Astrocyte of the hippocampus (primary cell): ENCODE results near the gene ARHGAP33.
A peak's percentile ranks its signal among the peaks of the same experiment; 100 is the strongest.

Source experiments
- DNase-seq: peaks from one replicate; pipeline ENCODE4 v3.0.0; 2011; ENCODE audit warnings: low read depth, low spot score

Gene ARHGAP33

GRCh38 chr19:35739275-35740107 is 35.9 kb upstream of the ARHGAP33 start:
- no peak for DNase-seq

GRCh38 chr19:35740108-35740422 is 35.3 kb upstream of the ARHGAP33 start:
- no peak for DNase-seq

GRCh38 chr19:35740423-35741202 is 34.8 kb upstream of the ARHGAP33 start:
- DNase-seq: peak; percentile 99

- DNase-seq: no peak
Measured at GRCh38 chr19:35741203-35741515, 34.2 kb upstream of the ARHGAP33 start.

- DNase-seq: no peak
Measured at GRCh38 chr19:35742121-35742724, 33.1 kb upstream of the ARHGAP33 start, which contains the start of gene IGFLR1. IGFLR1 (minus strand) TSS chr19:35742452; CDS start chr19:35741180, 1,272 bp downstream.

- no peak for DNase-seq
Measured at GRCh38 chr19:35743640-35744429, 31.5 kb upstream of the ARHGAP33 start.

GRCh38 chr19:35744430-35745327 is 30.7 kb upstream of the ARHGAP33 start:
- peak; percentile 98 for DNase-seq

- DNase-seq: peak; percentile 100
Measured at GRCh38 chr19:35745328-35746086, 29.9 kb upstream of the ARHGAP33 start, which contains the start of the genes PSENEN and U2AF1L4. PSENEN (plus strand) TSS chr19:35745651; CDS start chr19:35745931, 280 bp downstream. U2AF1L4 (minus strand) TSS chr19:35745418; CDS start chr19:35745391, 27 bp downstream.

- DNase-seq: no peak
Measured at GRCh38 chr19:35746087-35746462, 29.3 kb upstream of the ARHGAP33 start.

- DNase-seq: no peak
Measured at GRCh38 chr19:35746531-35746930, 28.8 kb upstream of the ARHGAP33 start.

GRCh38 chr19:35748106-35749020 is 27.0 kb upstream of the ARHGAP33 start, which contains the start of gene LIN37:
LIN37 (plus strand) TSS chr19:35748576; CDS start chr19:35748725, 149 bp downstream.
- DNase-seq: peak; percentile 100

GRCh38 chr19:35750167-35750566 is 25.2 kb upstream of the ARHGAP33 start:
- no peak for DNase-seq

- no peak for DNase-seq
Measured at GRCh38 chr19:35751839-35752745, 23.3 kb upstream of the ARHGAP33 start.

GRCh38 chr19:35752746-35753350 is 22.5 kb upstream of the ARHGAP33 start:
- no peak for DNase-seq

- no peak for DNase-seq
Measured at GRCh38 chr19:35753634-35754369, 21.6 kb upstream of the ARHGAP33 start.

- DNase-seq: no peak
Measured at GRCh38 chr19:35754370-35755130, 20.8 kb upstream of the ARHGAP33 start.
